ENCODE results near the gene CDKAL1. TPM values are rescaled to one million over a fixed set of nuclear protein-coding genes. Genes with fewer than 3 reads are reported as not detected.

Gene CDKAL1
- total RNA-seq, 1 donor, result 20.0 TPM

- DNase-seq (ENCODE audit: low read depth), result no peak
- no peak for TF ChIP-seq CTCF (IDR thresholded peaks at IDR 0.05; ENCODE audit: insufficient read depth, low read length)
- H3K4me3 ChIP-seq (ENCODE audit: low read depth, low read length), result no peak overlapping the region
Observed at GRCh38 chr6:20769631-20770030, 235.4 kb downstream of the CDKAL1 start.

- TF ChIP-seq CTCF (IDR thresholded peaks at IDR 0.05; ENCODE audit: insufficient read depth, low read length), result no peak
- H3K4me3 ChIP-seq (ENCODE audit: low read depth, low read length), result no peak overlapping the region
- DNase-seq (ENCODE audit: low read depth), result no peak
Observed at GRCh38 chr6:20770773-20771172, 236.5 kb downstream of the CDKAL1 start.

GRCh38 chr6:20771409-20771808 is 237.2 kb downstream of the CDKAL1 start:
- TF ChIP-seq CTCF (IDR thresholded peaks at IDR 0.05; ENCODE audit: insufficient read depth, low read length), result no peak
- H3K4me3 ChIP-seq (ENCODE audit: low read depth, low read length), result no peak overlapping the region
- DNase-seq (ENCODE audit: low read depth), result no peak

GRCh38 chr6:20773822-20774221 is 239.6 kb downstream of the CDKAL1 start:
- H3K4me3 ChIP-seq (ENCODE audit: low read depth, low read length), result no peak overlapping the region
- no peak for TF ChIP-seq CTCF (IDR thresholded peaks at IDR 0.05; ENCODE audit: insufficient read depth, low read length)
- DNase-seq (ENCODE audit: low read depth), result no peak

- H3K4me3 ChIP-seq (ENCODE audit: low read depth, low read length), result no peak overlapping the region
- no peak for TF ChIP-seq CTCF (IDR thresholded peaks at IDR 0.05; ENCODE audit: insufficient read depth, low read length)
- DNase-seq (ENCODE audit: low read depth), result no peak
Observed at GRCh38 chr6:20775981-20776380, 241.7 kb downstream of the CDKAL1 start.

- TF ChIP-seq CTCF (IDR thresholded peaks at IDR 0.05; ENCODE audit: insufficient read depth, low read length), result no peak
- no peak overlapping the region for H3K4me3 ChIP-seq (ENCODE audit: low read depth, low read length)
- no peak for DNase-seq (ENCODE audit: low read depth)
Observed at GRCh38 chr6:20777801-20778200, 243.5 kb downstream of the CDKAL1 start.

GRCh38 chr6:20778459-20778858 is 244.2 kb downstream of the CDKAL1 start:
- TF ChIP-seq CTCF (IDR thresholded peaks at IDR 0.05; ENCODE audit: insufficient read depth, low read length), result no peak
- H3K4me3 ChIP-seq (ENCODE audit: low read depth, low read length), result no peak overlapping the region
- DNase-seq (ENCODE audit: low read depth), result no peak
